Erythroblast (primary cell): ENCODE results near the gene NDUFB11.

ENCODE experiments used
- GATA1 ChIP-seq: IDR thresholded peaks from 2 replicates; pipeline ENCODE4 v1.6.1; 2011; ENCODE audit warnings: low read depth, mild to moderate bottlenecking, control low read depth, low read length, moderate library complexity
- POLR2A ChIP-seq: IDR thresholded peaks from 2 replicates; pipeline ENCODE4 v1.6.1; 2011; ENCODE audit warnings: mild to moderate bottlenecking, low read length

GRCh38 chrX:47190445-47191269 is 46.2 kb upstream of the NDUFB11 start:
- peak; percentile 57 for TF ChIP-seq POLR2A
- no peak for TF ChIP-seq GATA1
